ENCODE measurements around the gene NOS1AP.

Gene NOS1AP

DNA sequence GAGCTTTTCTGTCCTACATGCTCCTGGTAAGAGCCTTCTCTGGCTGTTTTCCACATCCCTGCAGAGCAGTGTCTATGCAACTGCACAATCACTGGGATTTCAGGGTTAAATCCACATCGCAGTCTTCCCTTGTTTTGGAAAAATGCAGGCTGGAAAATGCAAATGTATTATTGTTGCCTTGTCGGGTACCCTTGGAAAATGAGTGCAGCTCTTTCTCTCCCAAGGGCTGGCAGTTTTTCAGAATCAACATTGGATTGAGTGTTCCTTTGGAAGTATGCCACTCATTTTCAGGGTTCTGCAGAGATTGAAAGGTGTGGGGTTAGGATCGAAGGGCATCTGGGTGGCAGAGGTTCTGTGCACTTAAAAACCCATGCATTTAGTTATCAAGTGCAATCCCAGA lies 3.2 kb downstream of the NOS1AP start:
- TF ChIP-seq GATA2 (IDR thresholded peaks at IDR 0.05; ENCODE audit: low read depth, low read length) (no peak), GATA3 (IDR thresholded peaks at IDR 0.05; ENCODE audit: low read depth, low read length) (no peak)

DNA sequence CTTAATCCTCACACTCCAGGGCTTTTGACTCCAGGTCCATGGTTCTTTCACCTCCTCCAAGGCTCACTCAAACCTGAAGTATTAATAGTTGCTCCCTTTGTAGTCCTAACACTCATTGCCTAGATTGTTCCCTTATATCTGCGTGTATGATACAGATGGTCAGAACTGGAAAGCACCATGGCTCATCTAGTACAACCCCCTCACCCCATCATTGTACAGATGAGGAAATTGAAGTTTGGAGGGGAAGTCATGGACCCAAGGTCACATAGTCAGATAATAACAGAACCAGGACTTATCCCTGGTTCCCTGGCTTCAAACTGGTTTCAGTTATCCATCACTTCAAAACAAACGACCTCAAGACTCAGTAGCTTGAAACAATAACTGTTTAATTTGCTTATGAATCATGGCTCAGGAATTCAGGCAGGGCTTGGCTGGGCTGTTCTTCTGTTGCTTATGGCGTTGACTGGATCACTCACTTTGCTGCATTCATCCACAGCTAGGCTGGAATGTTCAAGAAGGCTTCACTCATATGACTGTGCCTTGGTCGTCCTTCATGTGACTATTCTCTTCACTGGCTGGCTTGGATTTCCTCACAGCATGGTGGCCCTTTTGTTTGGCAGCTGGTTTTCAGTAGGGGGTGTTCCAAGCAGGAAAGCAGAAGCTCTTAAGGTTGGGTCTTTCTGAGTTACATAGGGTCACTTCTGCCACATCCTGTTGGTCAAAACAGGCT lies 5.0 kb downstream of the NOS1AP start:
- TF ChIP-seq GATA2 (IDR thresholded peaks at IDR 0.05; ENCODE audit: low read depth, low read length) (no peak), GATA3 (IDR thresholded peaks at IDR 0.05; ENCODE audit: low read depth, low read length) (no peak)

DNA sequence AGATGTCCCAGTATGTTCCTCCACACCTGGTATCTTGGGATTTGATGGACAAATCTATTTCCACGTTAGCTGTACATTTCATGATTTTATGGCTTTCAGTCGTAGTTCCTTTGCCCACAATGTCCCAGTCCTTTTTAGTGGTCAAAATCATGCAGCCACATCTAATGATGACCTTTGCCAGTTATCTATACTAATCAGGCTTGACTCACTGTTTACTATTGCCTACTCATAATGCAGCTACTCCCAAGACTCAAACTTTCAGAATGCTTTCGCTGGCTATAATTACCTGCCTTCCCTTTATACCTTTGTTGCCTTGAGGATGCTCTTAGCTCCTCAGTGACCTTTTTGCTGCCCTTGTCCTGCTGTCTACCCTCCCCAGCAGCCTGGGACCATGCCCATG lies 6.4 kb downstream of the NOS1AP start:
- TF ChIP-seq GATA3 (IDR thresholded peaks at IDR 0.05; ENCODE audit: low read depth, low read length), result no peak
- TF ChIP-seq GATA2 (IDR thresholded peaks at IDR 0.05; ENCODE audit: low read depth, low read length), result no peak

DNA sequence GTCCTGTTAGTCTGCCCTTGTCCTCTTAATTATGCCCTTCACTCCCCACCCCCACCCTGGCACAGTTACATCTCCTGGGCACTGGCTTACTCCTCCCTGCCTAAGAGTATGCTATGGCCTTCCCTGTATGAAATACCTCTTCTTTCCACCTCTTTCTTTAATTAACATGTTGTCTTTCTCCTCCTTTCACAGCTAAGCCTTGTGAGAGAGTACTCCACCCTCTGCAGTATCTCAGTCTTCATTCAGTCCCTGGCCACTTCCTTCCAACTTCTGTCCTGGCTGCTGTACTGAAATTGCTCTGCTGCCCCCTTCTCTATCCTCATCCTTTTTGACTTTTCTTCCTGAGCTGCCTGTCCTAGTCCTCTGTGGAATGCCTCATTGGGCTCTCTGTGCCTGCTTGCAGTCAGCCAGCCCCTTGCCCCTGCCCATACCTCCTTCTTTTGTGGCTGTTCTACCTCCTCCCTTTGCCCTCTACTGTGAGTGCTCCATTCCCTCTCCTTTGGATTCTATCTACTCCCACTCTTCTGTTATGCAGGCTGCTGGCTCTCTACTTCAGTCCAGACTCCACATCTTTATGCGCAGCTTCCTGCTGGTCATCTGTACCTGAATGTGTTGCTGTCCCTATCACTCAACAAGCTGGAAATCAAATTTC lies 8.3 kb downstream of the NOS1AP start:
- no peak for TF ChIP-seq GATA3 (IDR thresholded peaks at IDR 0.05; ENCODE audit: low read depth, low read length)
- no peak for TF ChIP-seq GATA2 (IDR thresholded peaks at IDR 0.05; ENCODE audit: low read depth, low read length)

DNA sequence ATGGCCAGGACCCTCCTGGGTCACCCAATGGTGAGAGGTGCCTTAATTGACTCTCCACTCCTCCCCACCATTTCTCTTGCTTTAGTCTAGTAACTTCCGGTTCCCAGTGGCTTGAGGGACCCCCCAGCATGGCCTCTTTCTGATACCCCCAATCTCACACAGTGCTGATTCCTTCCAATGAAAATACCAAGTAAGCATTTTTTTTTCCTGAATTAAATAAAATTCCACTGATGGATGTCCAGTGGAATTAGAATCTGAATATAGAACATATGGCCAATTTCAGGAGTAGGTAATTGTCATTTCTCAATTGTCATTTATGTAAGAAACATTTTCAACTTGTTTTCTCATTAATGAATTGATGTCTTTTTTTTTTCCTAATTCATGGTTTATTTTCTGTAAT lies 9.5 kb downstream of the NOS1AP start:
- TF ChIP-seq GATA2 (IDR thresholded peaks at IDR 0.05; ENCODE audit: low read depth, low read length) (no peak), GATA3 (IDR thresholded peaks at IDR 0.05; ENCODE audit: low read depth, low read length) (no peak)

DNA sequence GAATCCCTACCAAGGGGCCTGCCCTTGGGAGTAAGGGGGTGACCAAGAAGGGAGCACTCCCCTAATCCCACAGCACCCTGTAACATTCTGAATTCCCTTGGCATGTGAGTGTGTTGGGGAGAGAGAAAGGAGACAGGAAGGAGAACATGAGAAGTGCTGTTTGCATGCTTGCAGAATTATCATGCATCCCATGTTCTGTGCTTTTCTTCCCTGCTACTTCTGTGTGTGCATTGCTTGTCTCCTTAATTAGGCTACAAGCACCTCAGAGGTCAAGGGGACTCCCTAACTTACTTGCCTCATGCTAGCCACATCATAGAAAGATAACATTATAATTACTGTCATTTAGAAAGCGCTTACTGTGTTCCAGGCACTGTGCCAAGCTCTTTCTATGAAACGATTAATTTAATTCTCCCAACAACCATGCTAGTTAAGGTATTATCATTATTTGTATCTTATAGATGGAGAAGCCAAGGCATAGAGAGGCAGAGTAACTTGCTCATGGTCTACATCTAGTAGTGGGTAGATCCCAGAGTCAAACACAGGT lies 11.1 kb downstream of the NOS1AP start:
- TF ChIP-seq GATA3 (IDR thresholded peaks at IDR 0.05; ENCODE audit: low read depth, low read length) (no peak), GATA2 (IDR thresholded peaks at IDR 0.05; ENCODE audit: low read depth, low read length) (no peak)

DNA sequence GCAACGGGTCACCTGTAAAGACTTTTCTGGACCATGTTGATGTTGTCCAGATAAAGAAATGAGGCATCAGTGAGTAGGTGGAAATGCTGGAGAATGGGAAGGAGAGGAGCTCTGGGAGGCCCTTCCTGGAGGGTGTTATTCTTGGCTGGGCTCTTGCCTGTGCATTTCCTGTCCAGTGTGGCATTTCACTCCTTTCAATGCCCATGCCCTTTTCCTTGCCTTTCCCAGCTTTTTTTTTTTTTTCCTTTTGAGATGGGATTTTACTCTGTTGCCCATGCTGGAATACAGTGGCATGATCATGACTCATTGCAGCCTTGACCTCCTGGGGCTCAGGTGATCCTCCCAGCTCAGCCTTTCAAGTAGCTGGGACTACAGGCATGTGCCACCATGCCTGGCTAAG lies 11.8 kb downstream of the NOS1AP start:
- TF ChIP-seq GATA2 (IDR thresholded peaks at IDR 0.05; ENCODE audit: low read depth, low read length) (no peak), GATA3 (IDR thresholded peaks at IDR 0.05; ENCODE audit: low read depth, low read length) (no peak)

DNA sequence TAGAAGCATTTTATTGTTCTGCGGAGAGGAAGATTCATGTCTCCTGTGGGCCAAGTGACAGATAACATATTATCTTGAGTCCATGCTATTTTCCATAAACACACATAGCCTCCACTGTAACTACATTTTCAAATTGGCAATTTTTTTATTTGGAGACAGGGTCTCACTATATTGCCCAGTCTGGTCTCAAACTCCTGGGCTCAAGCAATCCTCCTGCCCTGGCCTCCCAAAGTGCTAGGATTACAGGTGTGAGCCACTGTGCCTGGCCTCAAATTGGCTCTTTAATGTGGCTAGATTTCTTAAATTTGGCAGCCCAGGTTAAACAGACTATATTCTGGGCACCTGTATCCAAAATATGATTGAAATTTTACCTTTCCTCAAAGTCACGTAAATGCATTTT lies 13.8 kb downstream of the NOS1AP start:
- TF ChIP-seq GATA3 (IDR thresholded peaks at IDR 0.05; ENCODE audit: low read depth, low read length) (no peak), GATA2 (IDR thresholded peaks at IDR 0.05; ENCODE audit: low read depth, low read length) (no peak)

DNA sequence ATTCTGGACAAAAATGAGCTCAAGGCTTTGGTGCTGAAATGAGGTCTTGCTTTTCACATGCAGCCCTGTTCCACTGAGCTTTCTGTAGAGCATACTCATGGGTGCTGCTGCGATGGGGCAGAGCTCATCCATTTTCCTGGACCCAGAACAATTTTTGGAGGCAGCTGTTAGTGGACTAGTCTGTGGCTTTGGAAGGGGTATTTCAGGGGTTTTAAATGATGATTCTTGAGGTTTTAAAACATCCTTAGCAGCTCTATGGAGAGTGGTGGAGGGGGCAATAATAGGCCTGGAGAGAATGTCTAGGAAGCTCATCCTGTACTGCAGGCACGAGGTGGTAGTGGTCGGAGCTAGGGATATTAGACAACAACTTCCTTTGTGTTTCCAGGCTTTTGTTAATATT lies 16.5 kb downstream of the NOS1AP start:
- TF ChIP-seq GATA2 (IDR thresholded peaks at IDR 0.05; ENCODE audit: low read depth, low read length) (no peak), GATA3 (IDR thresholded peaks at IDR 0.05; ENCODE audit: low read depth, low read length) (no peak)

DNA sequence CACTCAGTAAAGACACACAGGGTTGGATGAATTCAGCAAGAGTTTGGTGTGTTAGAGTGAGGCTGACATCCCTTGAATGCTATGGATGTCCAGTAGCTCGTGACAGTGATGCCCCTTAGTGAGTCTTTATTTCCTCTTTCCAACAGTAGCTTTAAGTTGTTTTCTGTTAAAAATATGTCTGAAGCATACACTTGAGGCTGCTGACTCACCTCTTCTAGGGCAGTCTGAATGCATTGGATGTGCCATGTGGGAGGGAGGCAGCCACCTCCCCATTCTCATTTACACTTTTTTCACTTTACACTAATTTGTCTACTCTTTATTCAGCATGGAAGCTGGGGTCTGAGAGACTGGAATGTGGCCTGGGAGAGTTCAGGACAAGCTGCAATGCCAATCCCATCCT lies 17.6 kb downstream of the NOS1AP start:
- no peak for TF ChIP-seq GATA3 (IDR thresholded peaks at IDR 0.05; ENCODE audit: low read depth, low read length)
- no peak for TF ChIP-seq GATA2 (IDR thresholded peaks at IDR 0.05; ENCODE audit: low read depth, low read length)

DNA sequence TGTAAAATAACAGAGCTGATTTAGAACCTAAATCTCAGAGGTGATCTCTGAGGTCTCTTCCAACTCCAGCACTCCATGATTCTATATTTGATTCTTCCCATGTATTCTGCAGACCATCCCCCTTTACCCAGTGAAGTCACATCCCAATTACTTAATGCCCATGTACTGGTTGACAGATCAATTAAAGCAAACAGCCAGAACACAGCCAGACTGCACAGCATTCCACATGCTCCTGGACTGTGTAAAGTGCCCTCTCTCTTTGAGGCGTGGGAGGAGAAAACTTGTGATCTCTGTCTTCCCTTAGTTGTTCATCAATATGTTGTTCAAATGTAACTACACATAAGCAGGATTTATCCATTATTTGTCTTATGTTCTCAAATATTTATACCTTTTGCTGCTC lies 18.1 kb downstream of the NOS1AP start:
- TF ChIP-seq GATA2 (IDR thresholded peaks at IDR 0.05; ENCODE audit: low read depth, low read length) (no peak), GATA3 (IDR thresholded peaks at IDR 0.05; ENCODE audit: low read depth, low read length) (no peak)

DNA sequence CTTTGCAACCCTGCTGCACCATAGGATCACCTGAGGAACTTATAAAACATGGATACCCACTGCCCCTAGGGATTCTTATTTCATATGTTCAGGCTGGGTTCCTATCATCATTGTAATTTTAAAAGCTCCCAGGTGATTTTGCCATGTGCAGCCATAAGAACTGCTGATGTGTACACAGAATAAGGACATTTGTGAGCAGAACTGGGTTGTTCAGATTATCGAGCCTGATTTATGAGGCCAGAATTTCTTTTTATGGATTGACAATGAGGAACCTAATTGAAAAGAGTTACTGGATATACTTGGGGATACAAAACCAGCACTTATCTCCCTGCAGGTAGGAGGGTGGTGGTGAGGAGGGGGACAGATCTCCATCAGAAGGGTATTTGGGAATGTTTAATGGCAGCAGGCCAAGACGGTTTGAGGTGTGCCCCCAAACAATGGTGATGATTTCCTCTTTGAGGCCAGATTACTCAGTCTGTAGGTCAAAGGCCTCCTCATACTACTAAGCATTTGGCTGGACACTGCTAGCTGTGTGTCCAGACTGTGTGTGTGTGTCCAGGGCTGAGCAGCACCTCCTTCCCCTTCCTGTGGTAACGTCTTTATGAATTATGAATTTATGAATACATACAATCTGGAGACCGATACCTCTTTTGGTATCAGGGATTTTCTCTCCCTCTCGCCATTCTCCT lies 18.9 kb downstream of the NOS1AP start:
- TF ChIP-seq GATA3 (IDR thresholded peaks at IDR 0.05; ENCODE audit: low read depth, low read length) (no peak), GATA2 (IDR thresholded peaks at IDR 0.05; ENCODE audit: low read depth, low read length) (no peak)

DNA sequence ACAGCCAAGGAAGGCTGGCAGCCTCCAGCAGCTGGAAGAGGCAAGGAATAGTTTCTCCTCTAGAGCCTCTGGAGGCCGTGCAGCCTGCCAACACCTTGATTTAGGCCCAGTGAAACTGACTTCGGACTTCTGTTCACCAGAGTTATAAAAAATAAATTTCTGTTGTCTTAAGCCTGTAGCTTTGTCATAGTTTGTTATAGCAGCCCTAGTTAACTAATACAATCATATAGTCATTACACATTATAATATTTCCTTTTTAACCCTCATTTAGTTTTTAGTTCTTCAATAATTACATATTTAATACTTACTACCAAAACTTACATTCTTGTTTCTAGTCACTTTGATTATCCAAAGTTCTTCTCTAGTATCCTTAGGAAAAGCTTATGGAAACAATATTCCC lies 20.3 kb downstream of the NOS1AP start:
- no peak for TF ChIP-seq GATA2 (IDR thresholded peaks at IDR 0.05; ENCODE audit: low read depth, low read length)
- no peak for TF ChIP-seq GATA3 (IDR thresholded peaks at IDR 0.05; ENCODE audit: low read depth, low read length)

DNA sequence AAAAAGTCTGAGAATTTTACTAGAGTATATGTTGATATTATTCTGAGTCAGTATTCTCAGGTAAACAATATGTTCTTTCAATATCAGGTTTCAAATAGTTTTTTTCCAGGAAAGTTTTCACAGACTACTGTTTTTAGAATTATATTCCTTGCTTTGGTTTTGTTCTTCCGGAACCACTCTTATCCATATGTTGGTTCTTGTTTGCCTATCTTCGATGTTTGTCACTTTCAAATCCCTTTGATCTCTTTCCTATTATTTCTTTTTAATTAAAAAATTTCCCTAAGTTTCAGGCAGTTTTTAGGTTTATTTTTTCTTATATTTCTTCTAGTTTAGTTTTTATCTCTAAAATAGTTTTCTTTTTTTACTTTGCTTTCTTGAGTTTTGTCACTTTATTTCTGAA lies 20.9 kb downstream of the NOS1AP start:
- TF ChIP-seq GATA3 (IDR thresholded peaks at IDR 0.05; ENCODE audit: low read depth, low read length), result no peak
- TF ChIP-seq GATA2 (IDR thresholded peaks at IDR 0.05; ENCODE audit: low read depth, low read length), result no peak
